Erythroblast (primary cell): Measurements from ENCODE around the gene PRDM15.

Experiments
- GATA1 ChIP-seq: IDR thresholded peaks from 2 replicates; pipeline ENCODE4 v1.6.1; 2011; ENCODE audit warnings: low read depth, mild to moderate bottlenecking, control low read depth, low read length, moderate library complexity
- POLR2A ChIP-seq: IDR thresholded peaks from 2 replicates; pipeline ENCODE4 v1.6.1; 2011; ENCODE audit warnings: mild to moderate bottlenecking, low read length

DNA sequence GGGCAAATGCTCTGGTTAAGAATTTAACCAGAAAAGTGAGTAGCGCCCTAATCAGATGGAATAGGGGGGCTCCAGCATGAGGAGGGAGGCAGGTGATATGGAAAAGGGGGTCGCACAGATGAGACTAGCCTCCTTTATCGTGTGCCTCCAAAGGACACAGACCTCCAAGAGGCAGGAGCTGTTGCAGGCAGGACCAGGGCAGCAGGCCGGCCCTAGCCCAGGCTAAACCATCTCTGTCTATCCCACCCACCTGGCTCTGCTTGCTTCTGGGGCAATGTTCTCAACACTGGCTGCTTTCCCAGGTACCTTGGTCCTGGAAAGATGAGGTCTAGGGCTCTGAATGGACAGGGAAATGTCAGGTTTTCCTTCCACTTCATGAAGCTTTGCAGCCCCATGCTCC lies 38.4 kb upstream of the PRDM15 start:
- TF ChIP-seq POLR2A, result no peak
- no peak for TF ChIP-seq GATA1
